ENCODE measurements around the gene CXorf38. TPM values are rescaled to one million over a fixed set of nuclear protein-coding genes. Genes with fewer than 3 reads are reported as not detected.

Gene CXorf38
- total RNA-seq, 1 experiment from 2014 or later, result 10.5 TPM

- DNase-seq, result no peak
- no peak overlapping the region for H3K27ac Mint-ChIP-seq
Measured at GRCh38 chrX:40612511-40612910, 34.9 kb downstream of the CXorf38 start.

More at GRCh38 chrX:40612511-40612910, 34.9 kb downstream of the CXorf38 start:
- no peak overlapping the region for H3K4ac ChIP-seq (ENCODE audit: low read depth, low read length)
- TF ChIP-seq, protein P1, sequence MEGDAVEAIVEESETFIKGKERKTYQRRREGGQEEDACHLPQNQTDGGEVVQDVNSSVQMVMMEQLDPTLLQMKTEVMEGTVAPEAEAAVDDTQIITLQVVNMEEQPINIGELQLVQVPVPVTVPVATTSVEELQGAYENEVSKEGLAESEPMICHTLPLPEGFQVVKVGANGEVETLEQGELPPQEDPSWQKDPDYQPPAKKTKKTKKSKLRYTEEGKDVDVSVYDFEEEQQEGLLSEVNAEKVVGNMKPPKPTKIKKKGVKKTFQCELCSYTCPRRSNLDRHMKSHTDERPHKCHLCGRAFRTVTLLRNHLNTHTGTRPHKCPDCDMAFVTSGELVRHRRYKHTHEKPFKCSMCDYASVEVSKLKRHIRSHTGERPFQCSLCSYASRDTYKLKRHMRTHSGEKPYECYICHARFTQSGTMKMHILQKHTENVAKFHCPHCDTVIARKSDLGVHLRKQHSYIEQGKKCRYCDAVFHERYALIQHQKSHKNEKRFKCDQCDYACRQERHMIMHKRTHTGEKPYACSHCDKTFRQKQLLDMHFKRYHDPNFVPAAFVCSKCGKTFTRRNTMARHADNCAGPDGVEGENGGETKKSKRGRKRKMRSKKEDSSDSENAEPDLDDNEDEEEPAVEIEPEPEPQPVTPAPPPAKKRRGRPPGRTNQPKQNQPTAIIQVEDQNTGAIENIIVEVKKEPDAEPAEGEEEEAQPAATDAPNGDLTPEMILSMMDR (conservative IDR thresholded peaks at IDR 0.05), result no peak
- Mint-ChIP-seq H3K27me3 (ENCODE audit: low read depth) (no peaks in the 10 kb centered on the region), H3K4me3 (no peak overlapping the region), H3K4me1 (no peaks in the 10 kb centered on the region), H3K9me3 (peaks cover 42 to 44% of the 10 kb centered on the region in 2 experiments), H3K36me3 (ENCODE audit: insufficient read depth in 1 of 3, low read depth in 3 of 3) (no peaks in the 10 kb centered on the region)
- H2BK5ac ChIP-seq (ENCODE audit: insufficient read length, low read length), result no peak overlapping the region
- no peaks in the 10 kb centered on the region for H3K79me1 ChIP-seq (ENCODE audit: insufficient read depth, low read depth, low read length, poor library complexity, severe bottlenecking)
- H3K23me2 ChIP-seq (ENCODE audit: insufficient read length, low read depth, low read length, poor library complexity, severe bottlenecking), result no peaks in the 10 kb centered on the region
- H3K23ac ChIP-seq (ENCODE audit: insufficient read length, low read depth, low read length), result no peak overlapping the region
- H3K4me2 ChIP-seq (ENCODE audit: insufficient read depth, insufficient read length, low read length), result no peak overlapping the region
- no peak overlapping the region for H2BK12ac ChIP-seq (ENCODE audit: insufficient read length, low read depth, low read length)
- no peak overlapping the region for H2AK5ac ChIP-seq (ENCODE audit: insufficient read length, low read length)
- no peak overlapping the region for H4K5ac ChIP-seq (ENCODE audit: insufficient read length, low read depth, low read length)
- H2BK20ac ChIP-seq (ENCODE audit: low read depth, low read length, poor library complexity, severe bottlenecking), result no peak overlapping the region
- no peak overlapping the region for H3K56ac ChIP-seq (ENCODE audit: insufficient read length, low read depth, low read length)
- no peak overlapping the region for H2BK15ac ChIP-seq (ENCODE audit: low read depth, low read length)
- H3T11ph ChIP-seq (ENCODE audit: low read length), result no peak overlapping the region
- H2AFZ ChIP-seq (ENCODE audit: low read length), result no peak overlapping the region
- H3K9ac ChIP-seq (ENCODE audit: extremely low read depth, insufficient read length, low read length), result no peak overlapping the region
- H3K18ac ChIP-seq (ENCODE audit: insufficient read length, low read depth, low read length), result no peak overlapping the region
- H2BK120ac ChIP-seq (ENCODE audit: low read depth, low read length, poor library complexity, severe bottlenecking), result no peak overlapping the region
- H4K8ac ChIP-seq (replicated peaks; ENCODE audit: insufficient read length, low read depth, low read length), result no peak overlapping the region
- no peak overlapping the region for H3K14ac ChIP-seq (ENCODE audit: insufficient read depth, low read length)
- no peaks in the 10 kb centered on the region for H3K4me1 ChIP-seq (ENCODE audit: insufficient read depth, low read length)
- no peak overlapping the region for H3K27ac ChIP-seq (ENCODE audit: insufficient read length, low read depth, low read length)
- H4K91ac ChIP-seq (ENCODE audit: insufficient read length, low read depth, low read length), result no peak overlapping the region
- no peaks in the 10 kb centered on the region for H3K79me2 ChIP-seq (ENCODE audit: insufficient read depth, low read length)
- WGBS (ENCODE audit: extremely low coverage, insufficient read length, low lambda C conversion rate), result no CpG with 5 or more reads among the region's 4 CpGs
- H3K9me3 ChIP-seq (ENCODE audit: control insufficient read depth, low read depth, low read length), result no peaks in the 10 kb centered on the region
- no peaks in the 10 kb centered on the region for H3K27me3 ChIP-seq (ENCODE audit: insufficient read depth, low read length)
- H4K20me1 ChIP-seq (ENCODE audit: control insufficient read depth, insufficient read depth, insufficient read length), result no peaks in the 10 kb centered on the region
